Jurkat, Clone E6-1 (cell line): ENCODE data around the gene APH1A.
A peak's percentile ranks its signal among the peaks of the same experiment; 100 is the strongest.
"Not testable (repeated sequence)": the region's sequence is repeated elsewhere in the genome, so short reads cannot be mapped to it uniquely, and the experiment has no call there.

Experiments
- DNase-seq: peaks from one replicate; pipeline ENCODE4 v3.0.0-alpha.2; 2011; ENCODE audit warnings: low read depth, low spot score
- H3K4me3 ChIP-seq: 2 replicates; pipeline ENCODE4 v1.5.1; 2011; ENCODE audit warnings: mild to moderate bottlenecking, low read length, control low read depth, moderate library complexity

Gene APH1A

GRCh38 chr1:150271291-150271959, 2.6 kb upstream of the APH1A start:
- DNase-seq = no peak
- H3K4me3 ChIP-seq = no peak overlapping the region

DNA sequence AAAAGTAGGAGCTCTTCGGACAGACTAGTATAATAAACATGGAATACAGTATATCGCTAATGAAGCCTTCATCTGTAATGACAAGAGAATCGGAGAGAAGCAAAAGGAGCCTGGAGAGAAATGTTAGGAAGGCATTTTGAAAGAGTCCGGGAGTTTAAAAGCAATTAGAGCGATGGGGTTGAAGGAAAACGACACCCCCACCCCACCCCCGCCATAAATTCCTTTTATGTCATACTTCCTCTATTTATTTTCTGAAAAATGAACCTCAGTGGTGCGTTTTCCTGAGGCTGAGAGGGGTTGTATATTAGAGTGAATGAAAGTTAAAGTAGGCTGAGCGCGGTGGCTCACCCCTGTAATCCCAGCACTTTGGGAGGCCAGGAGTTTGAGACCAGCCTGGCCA, 635 bp upstream of the APH1A start:
- peak overlapping the region; percentile 66 for H3K4me3 ChIP-seq
- no peak for DNase-seq

- H3K4me3 ChIP-seq = peak overlapping the region; percentile 66
- DNase-seq = no peak
These were observed 494 bp downstream of the APH1A start for GRCh38 chr1:150268340-150268704.

DNA sequence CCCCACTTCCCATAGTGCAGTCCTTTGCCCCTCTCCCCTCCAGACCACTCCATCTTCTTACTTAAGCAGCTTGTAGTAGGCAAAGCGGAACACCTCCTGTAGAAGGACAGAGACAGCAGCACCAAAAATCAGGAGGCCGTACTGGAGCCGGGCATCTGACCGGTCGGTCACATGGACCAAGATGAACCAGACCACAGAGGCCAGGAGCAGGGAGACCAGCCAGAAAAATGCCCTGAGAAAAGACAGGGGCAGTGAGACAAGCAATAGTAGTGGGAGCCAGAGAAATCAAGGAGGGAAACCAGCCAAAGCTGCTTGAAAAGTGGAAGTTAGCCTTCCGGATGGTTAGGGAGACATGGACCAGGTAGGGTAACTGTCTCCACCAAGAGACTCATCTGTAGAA, 920 bp downstream of the APH1A start:
- H3K4me3 ChIP-seq = peak overlapping the region; percentile 66
- DNase-seq = no peak

DNA sequence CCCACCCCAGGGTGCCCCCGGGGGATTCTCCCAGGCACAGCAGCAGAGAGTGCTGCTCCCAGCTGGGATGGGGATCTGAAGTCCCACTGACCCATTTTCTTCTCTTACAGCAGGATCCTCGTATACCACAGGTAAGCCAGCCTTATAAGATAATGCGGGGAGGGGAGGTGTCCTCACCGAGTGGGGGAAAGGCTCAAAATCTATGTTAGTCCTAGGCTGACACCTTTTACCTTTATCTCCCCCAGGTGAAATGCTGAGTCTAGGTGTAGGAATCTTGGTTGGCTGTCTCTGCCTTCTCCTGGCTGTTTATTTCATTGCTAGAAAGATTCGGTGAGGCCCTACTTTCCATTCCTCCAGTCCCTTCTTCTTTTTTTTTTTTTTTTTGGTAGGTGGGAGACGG, 5.3 kb downstream of the APH1A start:
- no peak overlapping the region for H3K4me3 ChIP-seq
- DNase-seq = no peak

GRCh38 chr1:150262388-150263320, 6.2 kb downstream of the APH1A start:
- DNase-seq = no peak
- no peak overlapping the region for H3K4me3 ChIP-seq

DNA sequence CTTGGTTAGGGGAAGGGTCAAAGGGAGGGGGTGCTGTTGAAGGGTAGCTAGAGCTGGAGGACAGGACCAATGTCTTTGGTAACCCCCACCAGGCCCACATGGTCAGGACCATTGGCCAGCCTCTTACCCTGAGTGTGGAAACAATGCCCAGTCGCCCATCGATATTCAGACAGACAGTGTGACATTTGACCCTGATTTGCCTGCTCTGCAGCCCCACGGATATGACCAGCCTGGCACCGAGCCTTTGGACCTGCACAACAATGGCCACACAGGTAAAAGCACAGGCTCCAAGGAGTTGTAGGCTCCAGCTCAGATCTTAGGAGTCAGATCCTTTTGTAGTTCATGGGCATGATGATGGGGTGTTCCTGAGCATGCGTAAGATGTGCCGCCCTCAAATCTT, 7.4 kb downstream of the APH1A start:
- H3K4me3 ChIP-seq = no peak overlapping the region
- DNase-seq = no peak

DNA sequence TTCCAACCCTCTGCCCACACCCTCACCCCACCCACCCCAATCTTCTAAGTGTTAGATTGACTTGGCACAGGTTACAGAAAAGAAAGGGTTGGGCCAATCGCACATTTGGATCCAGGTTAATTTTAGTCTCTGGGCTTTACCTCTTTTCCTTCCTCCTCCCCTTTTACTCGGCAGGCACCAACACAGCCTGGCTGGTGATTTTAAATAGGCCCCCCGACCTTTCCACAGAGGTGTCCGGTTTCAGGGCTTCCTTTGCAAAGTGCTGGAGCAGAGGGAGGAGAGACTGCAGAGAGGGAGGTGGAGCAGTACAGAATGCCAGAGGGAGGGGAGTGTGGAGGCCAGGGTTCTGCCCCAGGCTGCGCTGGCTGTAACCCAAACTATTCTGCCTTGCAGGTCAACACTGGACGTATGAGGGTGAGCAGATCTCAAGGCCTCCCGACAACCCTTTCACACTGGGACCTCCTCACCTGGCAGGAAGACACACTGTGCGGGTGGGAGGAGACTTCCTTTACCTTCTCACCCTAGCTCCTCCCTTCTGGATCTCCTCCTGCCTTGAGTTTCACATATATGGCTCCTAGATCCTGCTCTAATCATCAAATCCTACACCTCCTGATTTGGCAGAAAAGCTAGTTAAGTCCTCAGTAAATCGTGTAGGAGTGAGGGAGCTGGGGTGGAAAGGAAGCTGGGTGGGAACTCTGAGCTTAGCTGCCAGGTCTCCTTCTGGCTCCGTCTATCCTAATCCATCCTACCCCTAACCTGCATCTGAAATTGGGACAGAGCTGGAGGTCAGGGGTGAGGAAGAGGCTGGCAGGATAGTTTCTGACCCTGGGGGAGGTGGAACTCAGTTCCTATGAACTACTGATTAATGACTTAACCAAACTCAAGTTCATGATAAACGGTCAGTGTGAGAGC, 8.8 kb downstream of the APH1A start:
- no peak overlapping the region for H3K4me3 ChIP-seq
- no peak for DNase-seq

DNA sequence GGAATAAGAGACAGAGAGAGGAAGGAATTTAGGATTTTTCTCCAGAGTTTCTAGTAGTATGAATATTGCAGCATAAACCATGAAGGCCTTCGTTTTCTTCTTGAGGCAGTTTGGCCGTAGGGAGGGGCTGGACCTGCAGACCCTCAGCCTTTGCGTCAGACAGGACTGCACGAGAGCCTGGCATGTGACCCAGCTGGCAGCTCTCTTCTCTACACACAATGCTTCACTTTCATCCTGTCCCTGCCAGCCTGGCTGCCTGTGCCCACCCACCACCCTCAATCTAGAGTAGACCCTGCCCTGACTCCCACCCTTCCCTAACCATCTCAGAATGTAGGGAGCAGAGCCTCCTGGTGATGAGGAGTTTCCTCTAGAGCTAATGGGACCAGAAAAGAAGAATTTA, 9.6 kb downstream of the APH1A start:
- H3K4me3 ChIP-seq = no peak overlapping the region
- DNase-seq = no peak

DNA sequence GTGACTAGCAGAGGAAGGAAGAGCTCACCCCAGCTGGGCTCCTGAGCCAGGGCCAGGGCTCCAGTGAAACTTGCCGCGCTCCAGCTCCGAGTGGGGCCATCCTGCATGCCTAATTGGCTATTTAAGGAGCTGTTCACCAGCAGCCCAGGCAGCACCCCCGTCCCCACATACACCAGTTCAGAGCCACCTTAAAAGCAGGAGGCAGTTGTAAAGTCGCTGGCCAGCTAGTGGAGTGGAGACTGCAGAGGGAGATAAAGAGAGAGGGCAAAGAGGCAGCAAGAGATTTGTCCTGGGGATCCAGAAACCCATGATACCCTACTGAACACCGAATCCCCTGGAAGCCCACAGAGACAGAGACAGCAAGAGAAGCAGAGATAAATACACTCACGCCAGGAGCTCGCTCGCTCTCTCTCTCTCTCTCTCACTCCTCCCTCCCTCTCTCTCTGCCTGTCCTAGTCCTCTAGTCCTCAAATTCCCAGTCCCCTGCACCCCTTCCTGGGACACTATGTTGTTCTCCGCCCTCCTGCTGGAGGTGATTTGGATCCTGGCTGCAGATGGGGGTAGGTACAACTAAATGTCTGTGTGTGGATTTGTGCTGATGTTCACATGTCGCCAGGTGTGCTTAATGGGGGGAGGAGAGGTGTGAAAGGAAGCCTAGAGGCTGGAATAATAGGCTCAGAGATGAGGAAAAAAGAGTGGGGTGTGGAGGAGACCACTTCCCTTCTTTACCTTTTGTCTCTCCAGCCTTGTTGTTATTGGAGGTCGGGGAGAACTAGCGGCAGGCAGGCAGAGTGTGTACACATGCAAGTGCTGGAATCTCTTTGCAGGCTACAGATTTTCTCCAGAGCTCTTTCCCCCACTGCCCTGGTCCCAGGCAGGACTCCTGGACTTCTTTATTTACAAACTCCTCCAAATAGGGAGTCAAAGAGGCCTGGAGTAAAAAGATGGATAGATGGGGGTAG, 10.9 kb downstream of the APH1A start, which contains the start of gene CA14:
CA14 (plus strand) TSS at position 151 of the 962 bp plus-strand sequence; CDS start at position 506, 355 bp downstream.
- no peak within 1 kb of the TSS for H3K4me3 ChIP-seq
- no peak for DNase-seq

- no peak for DNase-seq
- no peak overlapping the region for H3K4me3 ChIP-seq
These were observed 12.1 kb downstream of the APH1A start for GRCh38 chr1:150256554-150257341.

DNA sequence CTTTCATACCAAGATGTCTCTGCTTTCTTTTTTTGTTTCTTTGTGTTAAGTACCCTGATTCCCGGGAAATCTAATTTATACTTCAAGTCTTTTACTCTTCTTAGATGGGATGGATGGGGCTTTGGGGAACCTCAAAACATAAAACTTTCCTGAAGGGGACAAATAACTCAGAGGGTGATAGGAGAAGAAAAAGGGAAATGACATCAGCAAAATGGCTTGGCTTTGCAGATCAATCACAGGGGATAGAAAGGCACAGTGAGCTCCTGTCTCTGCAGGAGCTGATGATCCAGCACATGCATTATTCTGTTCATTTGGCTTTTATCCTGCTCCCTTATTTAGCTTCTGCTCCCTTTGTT, 12.6 kb downstream of the APH1A start:
- no peak overlapping the region for H3K4me3 ChIP-seq
- no peak for DNase-seq

GRCh38 chr1:150249936-150250335, 18.9 kb downstream of the APH1A start:
- DNase-seq = no peak
- H3K4me3 ChIP-seq = no peak overlapping the region

DNA sequence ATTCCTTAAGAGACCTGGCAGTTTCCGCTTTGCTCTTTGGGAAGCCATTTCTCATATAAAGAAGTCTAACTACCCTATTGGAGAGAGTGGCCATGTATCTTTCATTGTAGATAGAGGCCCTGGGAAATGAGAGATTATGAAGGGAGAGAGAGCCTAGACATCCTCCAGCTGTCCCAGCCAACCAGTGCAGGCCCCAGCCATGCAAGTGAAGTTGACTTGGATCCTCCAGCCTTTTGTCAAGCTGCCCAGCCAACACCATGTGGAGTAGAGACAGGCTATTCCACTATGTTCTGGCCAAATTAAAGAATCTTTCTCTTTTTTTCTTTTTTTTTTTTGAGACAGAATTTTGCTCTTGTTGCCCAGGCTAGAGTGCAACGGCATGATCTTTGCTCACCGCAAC, 25.8 kb downstream of the APH1A start:
- no peak for DNase-seq
- H3K4me3 ChIP-seq = no peak overlapping the region

- DNase-seq = no peak
- H3K4me3 ChIP-seq = no peak overlapping the region
These were observed 31.1 kb downstream of the APH1A start for GRCh38 chr1:150237746-150238145.

GRCh38 chr1:150237176-150237575, 31.6 kb downstream of the APH1A start:
- DNase-seq, H3K4me3 ChIP-seq: not testable (repeated sequence)

DNA sequence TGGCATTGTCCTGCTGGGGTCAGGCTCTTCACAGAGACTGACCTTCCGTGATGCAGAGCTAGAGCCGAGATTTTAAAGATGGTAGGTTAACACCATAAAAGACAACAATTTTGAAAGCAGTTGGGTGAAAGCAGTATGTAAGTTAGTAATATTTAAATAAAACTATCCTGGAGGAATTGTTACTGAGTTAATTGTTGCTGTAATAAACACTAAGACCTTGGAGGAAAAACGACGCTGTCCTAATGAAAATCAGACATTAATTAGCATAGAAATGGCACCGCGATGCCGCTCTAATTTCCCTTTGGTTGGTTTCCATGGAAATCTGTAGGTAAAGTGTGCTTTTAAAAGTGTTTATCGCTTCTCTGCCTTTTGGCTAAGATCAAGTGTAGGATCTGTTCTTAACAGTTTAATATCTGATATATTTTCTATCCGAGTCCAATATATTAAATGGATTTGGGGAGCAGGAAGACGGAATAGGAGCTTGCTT, 32.2 kb downstream of the APH1A start:
- no peak for DNase-seq
- H3K4me3 ChIP-seq = peak overlapping the region; percentile 70
